Lower leg skin (tissue), 4 donors: ENCODE results near the gene NUAK1. TPM values are rescaled to one million over a fixed set of nuclear protein-coding genes. Genes with fewer than 3 reads are reported as not detected.

Experiments
- DNase-seq, 2 donors: peaks; one replicate each; pipeline ENCODE4 v3.0.0-alpha.2; 2019; ENCODE audit warnings: low spot score in 2 of 2
- H3K4me3 ChIP-seq: fragments of 200-600 bp; sonication (generic); 2 replicates; pipeline ENCODE4 v1.5.1; 2017; ENCODE audit warnings: mild to moderate bottlenecking, low read depth; ENCODE audit not compliant: poor library complexity, severe bottlenecking
- CTCF ChIP-seq, 3 donors: fragments of 450-650 bp; IDR thresholded peaks; one replicate each; pipeline ENCODE4 v1.5.1; 2016; ENCODE audit warnings: antibody characterized with exemption in 3 of 3, mild to moderate bottlenecking in 3 of 3, moderate library complexity in 2 of 3
- POLR2A ChIP-seq, 2 donors: fragments of 450-650 bp; IDR thresholded peaks; one replicate each; pipeline ENCODE4 v1.6.1; 2016 to 2017; ENCODE audit warnings: antibody characterized with exemption in 2 of 2, mild to moderate bottlenecking in 1 of 2, moderate library complexity in 1 of 2
- WGBS, 2 donors: methylation state at CpG; one replicate each; pipeline ENCODE4 v1.1.5; 2018; 5-methylcytosine and 5-hydroxymethylcytosine counted together
- intact Hi-C: fragments of 100-400 bp; cut with DNase I; formaldehyde crosslinking; loops from one replicate; pipeline ENCODE4 v1.15.0; 2023; ENCODE audit warnings: low total_unique reads
- total RNA-seq, 4 donors: library from RNA; depleted of rRNA; stranded (reverse); fragments of >200 nt; gene quantifications; one replicate each; pipeline ENCODE4 v1.1.0, GENCODE V29; 2016

The NUAK1 gene
- total RNA-seq, 4 donors from 2014 or later: 23.9 to 66.1 (median 42.3) TPM

- TF ChIP-seq CTCF (IDR thresholded peaks at IDR 0.05) (no peak), POLR2A (IDR thresholded peaks at IDR 0.05) (no peak)
- no peak overlapping the region for H3K4me3 ChIP-seq
- WGBS, 2 donors: 77 to 81% methylated on average over 7 of the region's 7 CpGs
- intact Hi-C loops: loop anchor here (10.0 kb wide), 1 partner anchor 428 kb away; no protein-coding TSS in a partner anchor
- no peak for DNase-seq
Measured at GRCh38 chr12:106132175-106133135, 6.3 kb downstream of the NUAK1 start.

- H3K4me3 ChIP-seq: no peak overlapping the region
- no peak for DNase-seq
- intact Hi-C loops: loop anchor here (10.0 kb wide), 1 partner anchor 427 kb away; no protein-coding TSS in a partner anchor
- TF ChIP-seq POLR2A (IDR thresholded peaks at IDR 0.05): no peak
- TF ChIP-seq CTCF (IDR thresholded peaks at IDR 0.05): no peak
- WGBS, 2 donors: 22 to 39% methylated on average over 5 of the region's 5 CpGs
Measured at GRCh38 chr12:106131676-106132075, 7.1 kb downstream of the NUAK1 start.

- DNase-seq: peak in 1 of 2 donors; percentile 84
- intact Hi-C loops: loop anchor here (10.0 kb wide), 1 partner anchor 426 kb away; no protein-coding TSS in a partner anchor
- TF ChIP-seq POLR2A (IDR thresholded peaks at IDR 0.05) (no peak), CTCF (IDR thresholded peaks at IDR 0.05) (no peak)
- H3K4me3 ChIP-seq: no peak overlapping the region
- WGBS, 2 donors: 94% methylated on average over 8 of the region's 8 CpGs
Measured at GRCh38 chr12:106130474-106131113, 8.2 kb downstream of the NUAK1 start.

- WGBS, 2 donors: 65 to 68% methylated on average over 11 of the region's 11 CpGs
- H3K4me3 ChIP-seq: no peak overlapping the region
- intact Hi-C loops: no loop called here
- no peak for DNase-seq
- TF ChIP-seq POLR2A (IDR thresholded peaks at IDR 0.05) (no peak), CTCF (IDR thresholded peaks at IDR 0.05) (no peak)
Measured at GRCh38 chr12:106128585-106129328, 10.0 kb downstream of the NUAK1 start.

GRCh38 chr12:106127338-106128126 is 11.2 kb downstream of the NUAK1 start:
- H3K4me3 ChIP-seq: no peak overlapping the region
- peak in 1 of 2 donors; percentile 68 for DNase-seq
- TF ChIP-seq POLR2A (IDR thresholded peaks at IDR 0.05): no peak
- no peak for TF ChIP-seq CTCF (IDR thresholded peaks at IDR 0.05)
- intact Hi-C loops: no loop called here
- 58 to 72% methylated on average over 10 of the region's 10 CpGs for WGBS, 2 donors
